ENCODE data around the gene EPX.

The EPX gene

DNA sequence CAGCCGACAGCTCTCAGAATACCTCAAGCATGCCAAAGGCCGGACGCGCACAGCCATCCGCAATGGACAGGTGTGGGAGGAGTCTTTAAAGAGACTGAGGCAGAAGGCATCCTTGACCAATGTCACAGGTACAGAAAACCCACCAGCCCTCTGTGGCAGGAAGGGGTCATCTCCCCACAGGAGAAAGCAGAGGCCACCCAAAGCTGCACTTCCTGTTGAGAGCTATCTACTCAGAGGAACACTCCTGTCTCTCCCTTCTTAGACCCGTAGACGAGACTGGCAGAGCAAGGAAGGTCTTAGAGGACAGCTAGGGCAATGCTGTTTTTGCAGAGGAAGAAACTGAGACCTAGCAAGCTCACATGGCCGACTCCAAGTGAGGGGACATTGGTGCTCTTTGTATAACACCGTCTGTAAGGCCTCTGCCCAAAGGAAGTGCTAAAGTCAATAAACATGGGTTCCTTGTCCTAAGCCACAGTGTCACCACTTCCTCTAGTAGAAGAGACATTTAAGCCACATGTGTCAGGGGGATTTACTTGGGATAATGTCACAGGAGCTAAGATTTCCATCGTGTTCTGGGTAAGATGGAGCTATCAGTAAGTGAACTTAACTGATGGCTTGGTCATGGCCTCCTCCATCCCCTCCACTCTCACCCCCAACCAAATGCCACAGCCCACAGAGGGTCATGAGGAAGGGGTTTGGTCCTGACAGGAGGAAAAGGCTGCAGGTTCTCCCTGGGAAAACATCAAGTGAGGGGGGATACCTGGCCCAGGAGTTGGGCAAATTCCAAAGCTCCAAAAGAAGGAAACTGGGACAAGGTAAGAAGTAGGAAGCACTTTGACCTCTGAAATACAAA, 55.2 kb downstream of the EPX start:
- TF ChIP-seq ESRRG (CRISPR knock-in tag; IDR thresholded peaks at IDR 0.05) (no peak), ZFP3 (CRISPR knock-in tag; IDR thresholded peaks at IDR 0.05) (no peak), ZC3H10 (CRISPR knock-in tag; IDR thresholded peaks at IDR 0.05) (no peak), GLIS3 (CRISPR knock-in tag; IDR thresholded peaks at IDR 0.05) (no peak), RARB (CRISPR knock-in tag; IDR thresholded peaks at IDR 0.05) (no peak), TCF4 (CRISPR knock-in tag; IDR thresholded peaks at IDR 0.05; ENCODE audit: borderline replicate concordance) (no peak), ISL1 (CRISPR knock-in tag; IDR thresholded peaks at IDR 0.05) (no peak), POU6F1 (CRISPR knock-in tag; IDR thresholded peaks at IDR 0.05; ENCODE audit: borderline replicate concordance, low read depth) (no peak), ZNF8 (CRISPR knock-in tag; IDR thresholded peaks at IDR 0.05) (no peak), OSR1 (CRISPR knock-in tag; IDR thresholded peaks at IDR 0.05) (no peak), TOX (CRISPR knock-in tag; IDR thresholded peaks at IDR 0.05; ENCODE audit: borderline replicate concordance) (no peak), BACH2 (CRISPR knock-in tag; IDR thresholded peaks at IDR 0.05; ENCODE audit: borderline replicate concordance) (no peak), ZNF70 (CRISPR knock-in tag; IDR thresholded peaks at IDR 0.05) (no peak), CSDC2 (CRISPR knock-in tag; IDR thresholded peaks at IDR 0.05) (no peak)
- TF ChIP-seq, protein P1, sequence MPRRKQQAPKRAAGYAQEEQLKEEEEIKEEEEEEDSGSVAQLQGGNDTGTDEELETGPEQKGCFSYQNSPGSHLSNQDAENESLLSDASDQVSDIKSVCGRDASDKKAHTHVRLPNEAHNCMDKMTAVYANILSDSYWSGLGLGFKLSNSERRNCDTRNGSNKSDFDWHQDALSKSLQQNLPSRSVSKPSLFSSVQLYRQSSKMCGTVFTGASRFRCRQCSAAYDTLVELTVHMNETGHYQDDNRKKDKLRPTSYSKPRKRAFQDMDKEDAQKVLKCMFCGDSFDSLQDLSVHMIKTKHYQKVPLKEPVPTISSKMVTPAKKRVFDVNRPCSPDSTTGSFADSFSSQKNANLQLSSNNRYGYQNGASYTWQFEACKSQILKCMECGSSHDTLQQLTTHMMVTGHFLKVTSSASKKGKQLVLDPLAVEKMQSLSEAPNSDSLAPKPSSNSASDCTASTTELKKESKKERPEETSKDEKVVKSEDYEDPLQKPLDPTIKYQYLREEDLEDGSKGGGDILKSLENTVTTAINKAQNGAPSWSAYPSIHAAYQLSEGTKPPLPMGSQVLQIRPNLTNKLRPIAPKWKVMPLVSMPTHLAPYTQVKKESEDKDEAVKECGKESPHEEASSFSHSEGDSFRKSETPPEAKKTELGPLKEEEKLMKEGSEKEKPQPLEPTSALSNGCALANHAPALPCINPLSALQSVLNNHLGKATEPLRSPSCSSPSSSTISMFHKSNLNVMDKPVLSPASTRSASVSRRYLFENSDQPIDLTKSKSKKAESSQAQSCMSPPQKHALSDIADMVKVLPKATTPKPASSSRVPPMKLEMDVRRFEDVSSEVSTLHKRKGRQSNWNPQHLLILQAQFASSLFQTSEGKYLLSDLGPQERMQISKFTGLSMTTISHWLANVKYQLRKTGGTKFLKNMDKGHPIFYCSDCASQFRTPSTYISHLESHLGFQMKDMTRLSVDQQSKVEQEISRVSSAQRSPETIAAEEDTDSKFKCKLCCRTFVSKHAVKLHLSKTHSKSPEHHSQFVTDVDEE (CRISPR knock-in tag; IDR thresholded peaks at IDR 0.05), result no peak
- TF ChIP-seq, protein P2, sequence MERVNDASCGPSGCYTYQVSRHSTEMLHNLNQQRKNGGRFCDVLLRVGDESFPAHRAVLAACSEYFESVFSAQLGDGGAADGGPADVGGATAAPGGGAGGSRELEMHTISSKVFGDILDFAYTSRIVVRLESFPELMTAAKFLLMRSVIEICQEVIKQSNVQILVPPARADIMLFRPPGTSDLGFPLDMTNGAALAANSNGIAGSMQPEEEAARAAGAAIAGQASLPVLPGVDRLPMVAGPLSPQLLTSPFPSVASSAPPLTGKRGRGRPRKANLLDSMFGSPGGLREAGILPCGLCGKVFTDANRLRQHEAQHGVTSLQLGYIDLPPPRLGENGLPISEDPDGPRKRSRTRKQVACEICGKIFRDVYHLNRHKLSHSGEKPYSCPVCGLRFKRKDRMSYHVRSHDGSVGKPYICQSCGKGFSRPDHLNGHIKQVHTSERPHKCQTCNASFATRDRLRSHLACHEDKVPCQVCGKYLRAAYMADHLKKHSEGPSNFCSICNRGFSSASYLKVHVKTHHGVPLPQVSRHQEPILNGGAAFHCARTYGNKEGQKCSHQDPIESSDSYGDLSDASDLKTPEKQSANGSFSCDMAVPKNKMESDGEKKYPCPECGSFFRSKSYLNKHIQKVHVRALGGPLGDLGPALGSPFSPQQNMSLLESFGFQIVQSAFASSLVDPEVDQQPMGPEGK (CRISPR knock-in tag; IDR thresholded peaks at IDR 0.05; ENCODE audit: borderline replicate concordance), result no peak
- ATAC-seq, result no peak

DNA sequence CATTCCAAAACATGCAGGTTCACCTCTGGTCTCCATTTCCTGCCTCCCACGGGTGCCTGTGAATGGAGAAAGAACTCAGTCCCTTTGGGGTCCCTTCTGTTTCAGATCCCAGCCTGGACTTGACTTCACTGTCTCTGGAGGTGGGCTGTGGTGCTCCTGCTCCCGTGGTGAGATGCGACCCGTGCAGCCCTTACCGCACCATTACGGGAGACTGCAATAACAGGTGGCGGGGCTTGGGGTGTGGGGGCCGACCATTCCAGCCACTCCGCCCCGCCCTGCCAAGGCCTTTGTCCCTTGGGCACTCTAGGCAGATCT, 56.4 kb downstream of the EPX start:
- ATAC-seq, result peak; percentile 5; the same call in 2 of the 3 replicates
- no peak for TF ChIP-seq ZFP30 (CRISPR knock-in tag; IDR thresholded peaks at IDR 0.05)
- TF ChIP-seq SNAI2 (CRISPR knock-in tag; IDR thresholded peaks at IDR 0.05), result no peak
- TF ChIP-seq, protein P3, sequence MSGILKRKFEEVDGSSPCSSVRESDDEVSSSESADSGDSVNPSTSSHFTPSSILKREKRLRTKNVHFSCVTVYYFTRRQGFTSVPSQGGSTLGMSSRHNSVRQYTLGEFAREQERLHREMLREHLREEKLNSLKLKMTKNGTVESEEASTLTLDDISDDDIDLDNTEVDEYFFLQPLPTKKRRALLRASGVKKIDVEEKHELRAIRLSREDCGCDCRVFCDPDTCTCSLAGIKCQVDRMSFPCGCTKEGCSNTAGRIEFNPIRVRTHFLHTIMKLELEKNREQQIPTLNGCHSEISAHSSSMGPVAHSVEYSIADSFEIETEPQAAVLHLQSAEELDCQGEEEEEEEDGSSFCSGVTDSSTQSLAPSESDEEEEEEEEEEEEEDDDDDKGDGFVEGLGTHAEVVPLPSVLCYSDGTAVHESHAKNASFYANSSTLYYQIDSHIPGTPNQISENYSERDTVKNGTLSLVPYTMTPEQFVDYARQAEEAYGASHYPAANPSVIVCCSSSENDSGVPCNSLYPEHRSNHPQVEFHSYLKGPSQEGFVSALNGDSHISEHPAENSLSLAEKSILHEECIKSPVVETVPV (CRISPR knock-in tag; IDR thresholded peaks at IDR 0.05), result no peak
- TF ChIP-seq ARNTL (CRISPR knock-in tag; IDR thresholded peaks at IDR 0.05; ENCODE audit: borderline replicate concordance, low read depth), result no peak
- TF ChIP-seq POU6F1 (CRISPR knock-in tag; IDR thresholded peaks at IDR 0.05; ENCODE audit: borderline replicate concordance, low read depth), result no peak
- no peak for TF ChIP-seq ZNF565 (CRISPR knock-in tag; conservative IDR thresholded peaks at IDR 0.05; ENCODE audit: low read depth)
- TF ChIP-seq ESRRG (CRISPR knock-in tag; IDR thresholded peaks at IDR 0.05), result no peak
- TF ChIP-seq CSDC2 (CRISPR knock-in tag; IDR thresholded peaks at IDR 0.05), result no peak
- no peak for TF ChIP-seq ZC3H10 (CRISPR knock-in tag; IDR thresholded peaks at IDR 0.05)
- TF ChIP-seq TOX (CRISPR knock-in tag; IDR thresholded peaks at IDR 0.05; ENCODE audit: borderline replicate concordance), result no peak
- TF ChIP-seq, protein P1 (CRISPR knock-in tag; IDR thresholded peaks at IDR 0.05), result no peak
- TF ChIP-seq ZNF8 (CRISPR knock-in tag; IDR thresholded peaks at IDR 0.05), result no peak
- TF ChIP-seq RARB (CRISPR knock-in tag; IDR thresholded peaks at IDR 0.05), result no peak

Measured in SK-N-SH treated with all-trans-retinoic acid at 6 μM for 48 hours (cell line).